ENCODE results near the gene SUCO. TPM values are rescaled to one million over a fixed set of nuclear protein-coding genes. Genes with fewer than 3 reads are reported as not detected.

SUCO gene
- polyA plus RNA-seq, 1 donor (not counting 4 experiments of a cell fraction or from before 2014, with no cell fraction given) = 13.8 TPM

- Histone ChIP-seq H3K9ac (ENCODE audit: control insufficient read depth, extremely low read depth, insufficient read depth, low read length) (no peak overlapping the region), H3K79me2 (ENCODE audit: control insufficient read depth, insufficient read depth, low read length) (no peaks in the 10 kb centered on the region), H3K9me1 (ENCODE audit: control insufficient read depth, extremely low read depth, insufficient read depth, low read length) (no peaks in the 10 kb centered on the region), H3K9me3 (ENCODE audit: control insufficient read depth, low read depth, low read length) (no peaks in the 10 kb centered on the region), H3K27ac (ENCODE audit: control insufficient read depth, insufficient read depth, low read length) (no peak overlapping the region), H2AFZ (ENCODE audit: control insufficient read depth, low read length) (no peak overlapping the region), H3K27me3 (ENCODE audit: control insufficient read depth, extremely low read depth, insufficient read depth, low read length) (no peaks in the 10 kb centered on the region), H3K4me1 (ENCODE audit: control insufficient read depth, extremely low read depth, insufficient read depth, low read length) (peaks cover 18% of the 10 kb centered on the region), H3K36me3 (ENCODE audit: control insufficient read depth in 2 of 2, extremely low read depth in 1 of 2, insufficient read depth in 2 of 2, low read length in 2 of 2) (no peaks in the 10 kb centered on the region), H4K20me1 (ENCODE audit: control insufficient read depth, extremely low read depth, insufficient read depth, low read length) (no peaks in the 10 kb centered on the region), H3K4me3 (ENCODE audit: control insufficient read depth in 2 of 3, extremely low read depth in 1 of 3, insufficient read depth in 2 of 3, low read depth in 1 of 3, low read length in 3 of 3) (no peak overlapping the region), H3K4me2 (ENCODE audit: control insufficient read depth, extremely low read depth, insufficient read depth, low read depth, low read length) (no peak overlapping the region)
- FAIRE-seq (no peak), DNase-seq (ENCODE audit: low read depth, low spot score) (no peak)
- dilution Hi-C loops (cut with MboI; ENCODE audit: extremely low pct_ligation_motif_present, low sequenced_read_pairs) = no loop called here
- TF ChIP-seq, protein P1, sequence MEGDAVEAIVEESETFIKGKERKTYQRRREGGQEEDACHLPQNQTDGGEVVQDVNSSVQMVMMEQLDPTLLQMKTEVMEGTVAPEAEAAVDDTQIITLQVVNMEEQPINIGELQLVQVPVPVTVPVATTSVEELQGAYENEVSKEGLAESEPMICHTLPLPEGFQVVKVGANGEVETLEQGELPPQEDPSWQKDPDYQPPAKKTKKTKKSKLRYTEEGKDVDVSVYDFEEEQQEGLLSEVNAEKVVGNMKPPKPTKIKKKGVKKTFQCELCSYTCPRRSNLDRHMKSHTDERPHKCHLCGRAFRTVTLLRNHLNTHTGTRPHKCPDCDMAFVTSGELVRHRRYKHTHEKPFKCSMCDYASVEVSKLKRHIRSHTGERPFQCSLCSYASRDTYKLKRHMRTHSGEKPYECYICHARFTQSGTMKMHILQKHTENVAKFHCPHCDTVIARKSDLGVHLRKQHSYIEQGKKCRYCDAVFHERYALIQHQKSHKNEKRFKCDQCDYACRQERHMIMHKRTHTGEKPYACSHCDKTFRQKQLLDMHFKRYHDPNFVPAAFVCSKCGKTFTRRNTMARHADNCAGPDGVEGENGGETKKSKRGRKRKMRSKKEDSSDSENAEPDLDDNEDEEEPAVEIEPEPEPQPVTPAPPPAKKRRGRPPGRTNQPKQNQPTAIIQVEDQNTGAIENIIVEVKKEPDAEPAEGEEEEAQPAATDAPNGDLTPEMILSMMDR (optimal IDR thresholded peaks at IDR 0.05 in 1 of 3, IDR thresholded peaks at IDR 0.05 in 1 of 3, conservative IDR thresholded peaks at IDR 0.05 in 1 of 3; ENCODE audit: extremely low read depth in 1 of 3, insufficient read depth in 2 of 3, low read length in 3 of 3) = no peak
- TF ChIP-seq EZH2 (IDR thresholded peaks at IDR 0.05; ENCODE audit: low read length) = no peak
Observed at GRCh38 chr1:172498857-172499256, 34.1 kb upstream of the SUCO start.

DNA sequence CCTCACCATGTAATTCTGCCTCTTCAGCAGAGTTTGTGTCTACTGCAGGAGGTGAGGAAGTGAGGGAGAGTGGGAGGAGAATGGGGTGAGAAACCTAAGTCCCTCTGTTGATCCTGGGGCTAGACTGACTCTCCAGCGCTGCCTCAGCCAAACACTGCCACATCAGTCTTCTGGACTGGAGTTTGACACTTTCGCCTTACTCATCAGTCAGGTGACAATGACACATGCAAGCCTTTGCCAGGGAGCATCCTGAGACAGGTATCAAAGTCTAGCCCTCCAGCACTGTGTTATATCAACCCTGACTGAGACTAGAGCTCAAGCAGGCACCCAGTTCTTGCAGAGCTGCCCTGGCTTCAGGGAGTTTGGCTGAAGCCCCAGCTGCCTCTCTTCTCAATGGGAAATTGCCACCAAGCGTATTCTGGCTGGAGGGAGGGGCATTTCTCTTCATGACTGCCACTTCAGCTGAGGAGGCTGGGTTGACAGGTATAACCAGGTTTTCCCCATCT lies 33.3 kb upstream of the SUCO start:
- Histone ChIP-seq H3K9ac (ENCODE audit: control insufficient read depth, extremely low read depth, insufficient read depth, low read length) (no peak overlapping the region), H3K27me3 (ENCODE audit: control insufficient read depth, extremely low read depth, insufficient read depth, low read length) (no peaks in the 10 kb centered on the region), H2AFZ (ENCODE audit: control insufficient read depth, low read length) (no peak overlapping the region), H4K20me1 (ENCODE audit: control insufficient read depth, extremely low read depth, insufficient read depth, low read length) (no peaks in the 10 kb centered on the region), H3K36me3 (ENCODE audit: control insufficient read depth in 2 of 2, extremely low read depth in 1 of 2, insufficient read depth in 2 of 2, low read length in 2 of 2) (no peaks in the 10 kb centered on the region), H3K9me1 (ENCODE audit: control insufficient read depth, extremely low read depth, insufficient read depth, low read length) (no peaks in the 10 kb centered on the region), H3K4me2 (ENCODE audit: control insufficient read depth, extremely low read depth, insufficient read depth, low read depth, low read length) (peak overlapping the region; percentile 20), H3K9me3 (ENCODE audit: control insufficient read depth, low read depth, low read length) (no peaks in the 10 kb centered on the region), H3K79me2 (ENCODE audit: control insufficient read depth, insufficient read depth, low read length) (no peaks in the 10 kb centered on the region), H3K4me1 (ENCODE audit: control insufficient read depth, extremely low read depth, insufficient read depth, low read length) (peaks cover 18% of the 10 kb centered on the region), H3K27ac (ENCODE audit: control insufficient read depth, insufficient read depth, low read length) (no peak overlapping the region), H3K4me3 (ENCODE audit: control insufficient read depth in 2 of 3, extremely low read depth in 1 of 3, insufficient read depth in 2 of 3, low read depth in 1 of 3, low read length in 3 of 3) (no peak overlapping the region)
- FAIRE-seq (peak; percentile 88), DNase-seq (ENCODE audit: low read depth, low spot score) (no peak)
- dilution Hi-C loops (cut with MboI; ENCODE audit: extremely low pct_ligation_motif_present, low sequenced_read_pairs) = no loop called here
- no peak for TF ChIP-seq EZH2 (IDR thresholded peaks at IDR 0.05; ENCODE audit: low read length)
- TF ChIP-seq, protein P1 (optimal IDR thresholded peaks at IDR 0.05 in 1 of 3, IDR thresholded peaks at IDR 0.05 in 1 of 3, conservative IDR thresholded peaks at IDR 0.05 in 1 of 3; ENCODE audit: extremely low read depth in 1 of 3, insufficient read depth in 2 of 3, low read length in 3 of 3) = no peak

Data from keratinocyte (primary cell).